DOHH2 (cell line): ENCODE data around the gene COL27A1.

Experiments used
- H3F3A ChIP-seq: fragments of 200-600 bp; sonication (generic), shearing (Covaris generic); 2 replicates; pipeline ENCODE4 v1.6.0; 2016; ENCODE audit warnings: antibody characterized with exemption, mild to moderate bottlenecking; ENCODE audit not compliant: control insufficient read depth, insufficient read depth
- H3K27ac ChIP-seq: fragments of 200-600 bp; sonication (generic); 2 replicates; pipeline ENCODE4 v1.5.1; 2014; ENCODE audit warnings: low read depth, mild to moderate bottlenecking, low read length, moderate library complexity
- H3K27me3 ChIP-seq: fragments of 200-600 bp; sonication (generic); 2 replicates; pipeline ENCODE4 v1.6.1; 2014; ENCODE audit warnings: mild to moderate bottlenecking, low read length, mixed read lengths; ENCODE audit not compliant: control insufficient read depth
- H3K36me3 ChIP-seq: fragments of 200-600 bp; sonication (generic); 2 replicates; pipeline ENCODE4 v1.6.1; 2014; ENCODE audit warnings: mild to moderate bottlenecking, low read length, moderate library complexity, mixed read lengths; ENCODE audit not compliant: control insufficient read depth
- H3K4me1 ChIP-seq: fragments of 200-600 bp; sonication (generic); 2 replicates; pipeline ENCODE4 v1.6.1; 2014; ENCODE audit warnings: mild to moderate bottlenecking, low read length, mixed read lengths; ENCODE audit not compliant: control insufficient read depth
- H3K4me2 ChIP-seq: fragments of 200-600 bp; sonication (generic); 2 replicates; pipeline ENCODE4 v1.6.0; 2014; ENCODE audit warnings: mild to moderate bottlenecking, low read length, moderate library complexity
- H3K4me3 ChIP-seq: fragments of 200-600 bp; sonication (generic); 2 replicates; pipeline ENCODE4 v1.5.1; 2014; ENCODE audit warnings: mild to moderate bottlenecking, low read length, mixed read lengths
- H3K79me2 ChIP-seq: fragments of 200-600 bp; sonication (generic); 2 replicates; pipeline ENCODE4 v1.6.1; 2014; ENCODE audit warnings: mild to moderate bottlenecking, low read length, mixed read lengths; ENCODE audit not compliant: control insufficient read depth
- H3K9me2 ChIP-seq: fragments of 200-600 bp; sonication (generic); replicated peaks from 2 replicates; pipeline ENCODE4 v1.6.1; 2014; ENCODE audit warnings: mild to moderate bottlenecking, low read length, mixed read lengths; ENCODE audit not compliant: control insufficient read depth
- H3K9me3 ChIP-seq: fragments of 200-600 bp; sonication (generic); 2 replicates; pipeline ENCODE4 v1.6.1; 2014; ENCODE audit warnings: antibody characterized with exemption, low read length, mixed read lengths; ENCODE audit not compliant: control insufficient read depth, insufficient read depth
- H4K20me1 ChIP-seq: fragments of 200-600 bp; sonication (generic); 2 replicates; pipeline ENCODE4 v1.6.0; 2014; ENCODE audit warnings: low read depth, mild to moderate bottlenecking, antibody characterized with exemption, low read length, moderate library complexity; ENCODE audit not compliant: control insufficient read depth, insufficient read depth
- CTCF ChIP-seq: fragments of 200-600 bp; sonication (generic); IDR thresholded peaks from one replicate; pipeline ENCODE4 v1.5.1; 2014; ENCODE audit warnings: antibody characterized with exemption, mild to moderate bottlenecking, low read depth, low read length; ENCODE audit not compliant: poor library complexity, severe bottlenecking
- EZH2phosphoT487 ChIP-seq: fragments of 200-600 bp; sonication (generic); IDR thresholded peaks from 2 replicates; pipeline ENCODE4 v1.6.1; 2017; ENCODE audit warnings: borderline replicate concordance, mild to moderate bottlenecking, antibody characterized with exemption, low read length, moderate library complexity, mixed read lengths

Gene COL27A1

GRCh38 chr9:114161513-114161912 is 6.2 kb downstream of the COL27A1 start:
- no peak overlapping the region for H3K4me2 ChIP-seq
- H3K27me3 ChIP-seq: no peaks in the 10 kb centered on the region
- H3K4me3 ChIP-seq: no peak overlapping the region
- H3K4me1 ChIP-seq: no peaks in the 10 kb centered on the region
- H3K79me2 ChIP-seq: peaks cover 38% of the 10 kb centered on the region
- no peaks in the 10 kb centered on the region for H4K20me1 ChIP-seq
- H3K9me3 ChIP-seq: no peaks in the 10 kb centered on the region
- TF ChIP-seq CTCF (no peak), EZH2phosphoT487 (no peak)
- H3K36me3 ChIP-seq: no peaks in the 10 kb centered on the region; the same call in 1 of the 2 replicates
- H3K27ac ChIP-seq: no peak overlapping the region
- H3F3A ChIP-seq: no peaks in the 10 kb centered on the region
- no peaks in the 10 kb centered on the region for H3K9me2 ChIP-seq

- no peak overlapping the region for H3K4me2 ChIP-seq
- H3K27ac ChIP-seq: no peak overlapping the region
- H3K4me3 ChIP-seq: no peak overlapping the region
Measured at GRCh38 chr9:114163517-114163951, 8.2 kb downstream of the COL27A1 start.

DNA sequence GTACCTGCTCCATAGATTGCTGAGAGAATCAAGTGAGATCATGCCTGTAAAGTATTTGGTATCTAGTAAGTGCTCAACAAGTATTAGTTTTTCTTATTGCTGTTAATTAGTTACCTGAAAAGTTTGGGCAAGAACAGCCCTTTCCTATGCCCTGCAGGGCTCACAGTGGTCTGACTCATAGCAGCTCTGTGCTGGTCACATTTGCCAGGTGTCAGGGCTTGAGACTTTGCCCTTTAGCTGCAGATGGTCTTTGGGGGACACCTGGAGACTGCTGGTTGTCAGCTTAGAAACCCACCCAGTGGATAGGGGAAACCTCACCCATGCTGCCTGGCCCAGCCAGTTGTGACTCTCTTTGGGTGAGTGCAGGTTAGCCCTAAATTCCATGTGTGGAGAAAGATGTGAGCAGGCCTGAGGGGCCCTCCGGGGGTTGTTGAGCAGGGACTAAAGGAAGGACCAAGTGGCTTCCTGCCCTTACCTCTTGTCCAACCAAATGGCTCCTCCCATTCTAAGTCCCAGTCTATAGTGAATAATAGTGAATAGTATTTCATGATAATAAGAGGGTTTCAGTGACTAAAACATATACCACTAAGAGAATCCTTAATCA is 9.0 kb downstream of the COL27A1 start:
- Histone ChIP-seq H3K4me2 (no peak overlapping the region), H3K27me3 (no peaks in the 10 kb centered on the region), H4K20me1 (no peaks in the 10 kb centered on the region), H3K4me1 (no peaks in the 10 kb centered on the region), H3K27ac (no peak overlapping the region), H3K4me3 (no peak overlapping the region), H3K9me3 (no peaks in the 10 kb centered on the region), H3K9me2 (no peaks in the 10 kb centered on the region), H3K79me2 (peaks cover 13% of the 10 kb centered on the region), H3K36me3 (peaks cover 1% of the 10 kb centered on the region; the same call in 1 of the 2 replicates), H3F3A (no peaks in the 10 kb centered on the region)
- no peak for TF ChIP-seq CTCF
- TF ChIP-seq EZH2phosphoT487: no peak

More at GRCh38 chr9:114163517-114163951, 8.2 kb downstream of the COL27A1 start:
- Histone ChIP-seq H3K36me3 (no peaks in the 10 kb centered on the region; the same call in 1 of the 2 replicates), H3K9me3 (no peaks in the 10 kb centered on the region), H3K27me3 (no peaks in the 10 kb centered on the region), H4K20me1 (no peaks in the 10 kb centered on the region), H3K4me1 (no peaks in the 10 kb centered on the region), H3K9me2 (no peaks in the 10 kb centered on the region), H3F3A (no peaks in the 10 kb centered on the region), H3K79me2 (peaks cover 19% of the 10 kb centered on the region)
- TF ChIP-seq CTCF: no peak
- TF ChIP-seq EZH2phosphoT487: no peak
